Jurkat, Clone E6-1 (cell line): ENCODE data around the gene TTBK2.

Source experiments
- DNase-seq: peaks from one replicate; pipeline ENCODE4 v3.0.0-alpha.2; 2011; ENCODE audit warnings: low read depth, low spot score
- H3K4me3 ChIP-seq: 2 replicates; pipeline ENCODE4 v1.5.1; 2011; ENCODE audit warnings: mild to moderate bottlenecking, low read length, control low read depth, moderate library complexity

Gene TTBK2

GRCh38 chr15:42716125-42716524 is 204.5 kb downstream of the TTBK2 start:
- DNase-seq = no peak

GRCh38 chr15:42712584-42712983 is 208.0 kb downstream of the TTBK2 start:
- no peak overlapping the region for H3K4me3 ChIP-seq
- no peak for DNase-seq

More at GRCh38 chr15:42716125-42716524, 204.5 kb downstream of the TTBK2 start:
- no peak overlapping the region for H3K4me3 ChIP-seq

- no peak overlapping the region for H3K4me3 ChIP-seq
- no peak for DNase-seq
Measured at GRCh38 chr15:42711746-42712145, 208.8 kb downstream of the TTBK2 start.

- no peak overlapping the region for H3K4me3 ChIP-seq
- DNase-seq = no peak
Measured at GRCh38 chr15:42710662-42711061, 209.9 kb downstream of the TTBK2 start.

- H3K4me3 ChIP-seq = no peak overlapping the region
- DNase-seq = no peak
Measured at GRCh38 chr15:42707873-42708544, 212.6 kb downstream of the TTBK2 start.

- DNase-seq = no peak
- no peak overlapping the region for H3K4me3 ChIP-seq
Measured at GRCh38 chr15:42707068-42707467, 213.5 kb downstream of the TTBK2 start.

GRCh38 chr15:42705336-42705735 is 215.2 kb downstream of the TTBK2 start:
- DNase-seq = no peak
- no peak overlapping the region for H3K4me3 ChIP-seq

- peak; percentile 56 for DNase-seq
- no peak overlapping the region for H3K4me3 ChIP-seq
Measured at GRCh38 chr15:42704492-42704926, 216.1 kb downstream of the TTBK2 start.

- H3K4me3 ChIP-seq = no peak overlapping the region
- no peak for DNase-seq
Measured at GRCh38 chr15:42696626-42697025, 224.0 kb downstream of the TTBK2 start.

- no peak for DNase-seq
- no peak overlapping the region for H3K4me3 ChIP-seq
Measured at GRCh38 chr15:42695527-42696071, 225.0 kb downstream of the TTBK2 start.

GRCh38 chr15:42694398-42694797 is 226.2 kb downstream of the TTBK2 start:
- no peak for DNase-seq
- H3K4me3 ChIP-seq = no peak overlapping the region

GRCh38 chr15:42693942-42694341 is 226.6 kb downstream of the TTBK2 start:
- DNase-seq = no peak
- no peak overlapping the region for H3K4me3 ChIP-seq

GRCh38 chr15:42693496-42693895 is 227.1 kb downstream of the TTBK2 start:
- DNase-seq = no peak
- no peak overlapping the region for H3K4me3 ChIP-seq

- H3K4me3 ChIP-seq = no peak overlapping the region
- no peak for DNase-seq
Measured at GRCh38 chr15:42692997-42693396, 227.6 kb downstream of the TTBK2 start.

GRCh38 chr15:42692536-42692935 is 228.0 kb downstream of the TTBK2 start:
- H3K4me3 ChIP-seq = no peak overlapping the region
- no peak for DNase-seq

GRCh38 chr15:42691770-42692169 is 228.8 kb downstream of the TTBK2 start:
- no peak for DNase-seq
- no peak overlapping the region for H3K4me3 ChIP-seq

- DNase-seq = no peak
- no peak overlapping the region for H3K4me3 ChIP-seq
Measured at GRCh38 chr15:42691308-42691707, 229.3 kb downstream of the TTBK2 start.
